ENCODE measurements around the gene MPL.
"Not testable (repeated sequence)": the region's sequence is repeated elsewhere in the genome, so short reads cannot be mapped to it uniquely, and the experiment has no call there.

The MPL gene

GRCh38 chr1:43398227-43398626 is 60.6 kb downstream of the MPL start:
- in situ Hi-C loops (cut with MboI; ENCODE audit: low sequenced_read_pairs): no loop called here
- no peak for DNase-seq (ENCODE audit: low spot score in 2 of 2)
- H3K27me3 ChIP-seq (ENCODE audit: low read depth): no peaks in the 10 kb centered on the region
- no peak overlapping the region for H3K4me3 ChIP-seq
- H3K36me3 ChIP-seq (replicated peaks): no peaks in the 10 kb centered on the region; the same call in 1 of the 2 replicates
- no peaks in the 10 kb centered on the region for H3K4me1 ChIP-seq
- H3K9me3 ChIP-seq: no peaks in the 10 kb centered on the region

- DNase-seq (ENCODE audit: low spot score in 2 of 2); H3K4me1 ChIP-seq; H3K27me3 ChIP-seq (ENCODE audit: low read depth); H3K4me3 ChIP-seq; in situ Hi-C loops (cut with MboI; ENCODE audit: low sequenced_read_pairs); H3K9me3 ChIP-seq: not testable (repeated sequence)
- peaks cover 14% of the 10 kb centered on the region for H3K36me3 ChIP-seq (replicated peaks)
These were observed 62.8 kb downstream of the MPL start for GRCh38 chr1:43400441-43400840.

- Histone ChIP-seq H3K27me3 (ENCODE audit: low read depth) (no peaks in the 10 kb centered on the region), H3K4me1 (no peaks in the 10 kb centered on the region), H3K36me3 (replicated peaks) (peaks cover 21% of the 10 kb centered on the region), H3K9me3 (no peaks in the 10 kb centered on the region), H3K4me3 (no peak overlapping the region)
- DNase-seq (ENCODE audit: low spot score in 2 of 2): no peak
- in situ Hi-C loops (cut with MboI; ENCODE audit: low sequenced_read_pairs): no loop called here
These were observed 64.7 kb downstream of the MPL start for GRCh38 chr1:43402089-43402865.

Measured in HAP-1 (cell line).